GM23248 (cell line): ENCODE data around the gene WDR54.

Experiments
- EZH2 ChIP-seq: fragments of 200-600 bp; sonication (generic); IDR thresholded peaks from 2 replicates; pipeline ENCODE4 v1.6.1; 2018; ENCODE audit warnings: antibody characterized with exemption, mild to moderate bottlenecking; ENCODE audit not compliant: insufficient read depth, poor library complexity, severe bottlenecking
- EZH2phosphoT487 ChIP-seq: fragments of 200-600 bp; sonication (generic); IDR thresholded peaks from 2 replicates; pipeline ENCODE4 v1.6.1; 2018; ENCODE audit warnings: antibody characterized with exemption, moderate library complexity, mild to moderate bottlenecking, low read depth; ENCODE audit not compliant: insufficient read depth

GRCh38 chr2:74448771-74449170, 27.2 kb downstream of the WDR54 start:
- TF ChIP-seq EZH2 (no peak), EZH2phosphoT487 (no peak)
